Measurements from ENCODE around the gene FILIP1L. TPM values are rescaled to one million over a fixed set of nuclear protein-coding genes. Genes with fewer than 3 reads are reported as not detected.

Gene FILIP1L
- total RNA-seq, 3 donors from 2014 or later: 8.9 to 37.0 (median 17.1) TPM

DNA sequence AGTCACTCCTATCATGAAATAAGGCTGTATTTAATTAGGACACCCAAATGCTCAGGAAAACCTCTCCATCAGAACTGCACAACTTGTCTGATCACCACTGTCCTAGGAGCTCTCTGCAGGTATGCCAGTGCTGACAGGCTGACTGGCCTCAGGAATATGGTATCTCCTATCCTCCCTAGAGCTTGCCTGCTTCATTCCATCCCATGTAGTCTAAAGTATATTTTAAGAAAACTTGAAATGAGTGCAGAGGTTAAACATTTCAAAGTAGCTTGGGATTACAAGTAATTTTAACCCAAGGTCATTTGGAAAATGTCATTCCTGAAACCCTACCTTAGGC, 23.7 kb downstream of the FILIP1L start:
- peak; percentile 16 for ATAC-seq
- no peak for DNase-seq

DNA sequence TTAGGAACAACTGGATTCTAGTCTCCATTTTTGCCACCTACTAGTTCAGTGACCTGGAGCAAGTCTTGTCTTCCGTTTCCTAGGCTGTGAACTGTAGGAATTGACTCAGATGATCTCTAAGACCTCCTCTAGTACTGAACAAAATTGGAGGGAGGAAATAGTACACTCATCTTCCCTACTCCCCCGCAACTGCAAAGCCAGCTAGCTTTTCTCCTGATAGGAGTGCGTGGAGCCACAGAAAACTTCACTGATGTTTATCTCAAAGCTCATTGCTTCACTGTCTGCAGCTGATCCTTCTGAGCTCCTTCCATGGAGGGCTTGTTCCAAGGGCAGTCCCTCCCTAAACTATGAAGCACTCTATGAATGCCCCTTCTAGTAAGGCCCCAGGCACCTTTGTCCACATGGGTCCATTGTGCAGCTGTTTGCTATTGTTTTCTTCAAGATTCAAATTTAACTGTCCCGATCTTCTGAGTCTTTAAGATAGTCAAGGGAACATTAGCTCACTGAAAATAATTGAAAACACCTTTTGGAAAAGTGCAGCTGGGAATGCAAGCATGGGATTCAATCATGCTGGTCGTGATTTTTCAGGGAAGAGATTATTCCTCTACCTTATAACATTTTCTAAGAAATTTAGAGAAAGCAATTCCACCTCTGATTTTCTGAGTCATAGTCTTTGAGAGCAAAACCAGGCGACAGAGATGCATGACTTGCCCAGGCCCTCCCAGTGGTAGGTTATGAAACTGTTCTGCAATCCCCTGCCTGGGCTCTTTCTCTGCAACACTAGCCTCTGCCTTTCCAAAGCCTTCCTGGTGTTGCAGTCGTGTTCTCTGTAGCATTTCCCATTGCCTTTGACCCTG, 24.3 kb downstream of the FILIP1L start:
- H3K4me3 ChIP-seq: no peak overlapping the region
- TF ChIP-seq, protein P1, sequence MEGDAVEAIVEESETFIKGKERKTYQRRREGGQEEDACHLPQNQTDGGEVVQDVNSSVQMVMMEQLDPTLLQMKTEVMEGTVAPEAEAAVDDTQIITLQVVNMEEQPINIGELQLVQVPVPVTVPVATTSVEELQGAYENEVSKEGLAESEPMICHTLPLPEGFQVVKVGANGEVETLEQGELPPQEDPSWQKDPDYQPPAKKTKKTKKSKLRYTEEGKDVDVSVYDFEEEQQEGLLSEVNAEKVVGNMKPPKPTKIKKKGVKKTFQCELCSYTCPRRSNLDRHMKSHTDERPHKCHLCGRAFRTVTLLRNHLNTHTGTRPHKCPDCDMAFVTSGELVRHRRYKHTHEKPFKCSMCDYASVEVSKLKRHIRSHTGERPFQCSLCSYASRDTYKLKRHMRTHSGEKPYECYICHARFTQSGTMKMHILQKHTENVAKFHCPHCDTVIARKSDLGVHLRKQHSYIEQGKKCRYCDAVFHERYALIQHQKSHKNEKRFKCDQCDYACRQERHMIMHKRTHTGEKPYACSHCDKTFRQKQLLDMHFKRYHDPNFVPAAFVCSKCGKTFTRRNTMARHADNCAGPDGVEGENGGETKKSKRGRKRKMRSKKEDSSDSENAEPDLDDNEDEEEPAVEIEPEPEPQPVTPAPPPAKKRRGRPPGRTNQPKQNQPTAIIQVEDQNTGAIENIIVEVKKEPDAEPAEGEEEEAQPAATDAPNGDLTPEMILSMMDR (IDR thresholded peaks at IDR 0.05): no peak
- H3K9me3 ChIP-seq: no peaks in the 10 kb centered on the region
- DNase-seq (peak in 1 of 3 donors; percentile 27), ATAC-seq (peak; percentile 81)
- H3K36me3 ChIP-seq (ENCODE audit: low read depth): no peaks in the 10 kb centered on the region
- H3K4me1 ChIP-seq (ENCODE audit: low read depth): no peaks in the 10 kb centered on the region
- intact Hi-C loops (cut with DNase I, micrococcal nuclease): no loop called here

More for the DNA sequence above, 23.7 kb downstream of the FILIP1L start:
- no peaks in the 10 kb centered on the region for H3K36me3 ChIP-seq (ENCODE audit: low read depth)
- no peaks in the 10 kb centered on the region for H3K4me1 ChIP-seq (ENCODE audit: low read depth)
- no peak overlapping the region for H3K4me3 ChIP-seq
- intact Hi-C loops (cut with DNase I, micrococcal nuclease): no loop called here
- no peaks in the 10 kb centered on the region for H3K9me3 ChIP-seq
- TF ChIP-seq, protein P1 (IDR thresholded peaks at IDR 0.05): no peak

DNA sequence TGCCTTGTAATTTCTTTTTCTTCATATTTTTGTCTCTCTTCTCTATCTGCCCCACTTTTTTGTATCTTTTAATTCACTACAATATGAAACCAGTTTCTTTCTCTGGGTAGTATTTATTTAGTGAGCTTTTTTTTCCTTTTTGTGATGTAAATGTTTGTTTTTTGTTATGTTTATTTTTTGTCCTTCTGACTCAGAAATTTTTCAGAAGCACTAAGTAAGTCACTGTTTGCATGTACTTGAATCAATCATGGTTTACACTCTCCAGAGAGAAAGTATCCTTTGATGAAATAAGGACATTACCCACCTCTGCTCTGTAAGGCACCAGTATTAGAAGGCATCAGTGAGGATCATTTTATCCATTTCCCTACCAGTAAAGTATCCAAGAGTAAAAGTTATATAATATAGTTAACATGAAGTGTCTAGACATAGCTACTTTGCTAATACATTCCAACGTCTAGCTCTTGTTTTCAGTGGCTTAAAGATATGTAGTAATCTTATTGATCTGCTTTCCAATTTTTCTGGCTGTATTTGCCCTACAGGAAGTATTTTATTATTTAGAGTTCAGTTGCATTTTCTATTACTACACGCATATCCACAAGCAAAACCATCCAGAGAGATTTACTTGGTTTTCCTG, 25.4 kb downstream of the FILIP1L start:
- H3K4me1 ChIP-seq (ENCODE audit: low read depth): no peaks in the 10 kb centered on the region
- no peaks in the 10 kb centered on the region for H3K36me3 ChIP-seq (ENCODE audit: low read depth)
- ATAC-seq (no peak), DNase-seq (no peak)
- intact Hi-C loops (cut with DNase I, micrococcal nuclease): no loop called here
- no peak overlapping the region for H3K4me3 ChIP-seq
- no peaks in the 10 kb centered on the region for H3K9me3 ChIP-seq
- TF ChIP-seq, protein P1 (IDR thresholded peaks at IDR 0.05): no peak

DNA sequence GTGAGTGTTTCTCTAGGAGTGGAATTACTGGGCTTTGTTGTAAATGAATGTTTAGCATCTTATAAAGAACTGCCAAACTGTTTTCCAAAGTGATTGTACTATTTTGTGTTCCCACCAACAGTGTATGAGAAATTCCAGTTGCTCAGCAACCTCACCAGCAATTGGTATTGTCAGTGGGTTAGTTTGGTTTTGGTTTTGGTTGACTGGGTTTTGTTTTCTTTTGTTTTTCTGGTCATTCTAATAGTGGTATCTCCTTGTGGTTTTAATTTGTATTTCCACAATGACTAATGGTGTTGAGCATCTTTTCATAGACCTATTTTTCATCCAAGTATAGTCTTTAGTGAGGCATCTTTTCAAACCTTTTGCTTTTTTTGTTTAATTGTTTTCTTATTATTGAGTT, 27.1 kb downstream of the FILIP1L start:
- TF ChIP-seq, protein P1 (IDR thresholded peaks at IDR 0.05): no peak
- no peaks in the 10 kb centered on the region for H3K36me3 ChIP-seq (ENCODE audit: low read depth)
- intact Hi-C loops (cut with DNase I, micrococcal nuclease): no loop called here
- no peaks in the 10 kb centered on the region for H3K9me3 ChIP-seq
- H3K4me3 ChIP-seq: no peak overlapping the region
- no peaks in the 10 kb centered on the region for H3K4me1 ChIP-seq (ENCODE audit: low read depth)
- ATAC-seq (peak; percentile 17), DNase-seq (no peak)

DNA sequence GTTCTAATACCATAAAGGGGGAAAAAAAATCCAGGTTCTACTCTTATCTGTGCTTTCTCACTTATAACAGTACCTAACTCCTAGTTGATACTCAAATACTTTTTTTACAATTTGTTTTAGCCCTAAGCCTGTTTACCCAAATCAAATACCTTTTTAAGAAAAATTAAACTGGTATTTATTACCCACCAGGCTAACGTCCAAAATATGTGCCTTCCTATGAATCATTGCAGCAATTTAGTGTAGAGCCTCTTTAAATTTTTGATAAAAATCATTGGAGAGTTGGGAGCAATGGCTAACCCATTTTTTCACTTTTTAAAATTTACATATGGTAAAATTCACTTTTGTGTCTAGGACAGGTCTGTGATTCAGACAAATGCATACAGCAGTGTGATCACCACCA, 27.9 kb downstream of the FILIP1L start:
- intact Hi-C loops (cut with DNase I, micrococcal nuclease): no loop called here
- H3K9me3 ChIP-seq: no peaks in the 10 kb centered on the region
- ATAC-seq (no peak), DNase-seq (no peak)
- no peaks in the 10 kb centered on the region for H3K4me1 ChIP-seq (ENCODE audit: low read depth)
- no peaks in the 10 kb centered on the region for H3K36me3 ChIP-seq (ENCODE audit: low read depth)
- no peak overlapping the region for H3K4me3 ChIP-seq
- TF ChIP-seq, protein P1 (IDR thresholded peaks at IDR 0.05): no peak
